ENCODE measurements around the gene OBSL1.

- TF ChIP-seq SIN3A (IDR thresholded peaks at IDR 0.05; ENCODE audit: borderline replicate concordance, insufficient read depth, low read depth, low read length), result no peak
- TF ChIP-seq POLR2AphosphoS5 (IDR thresholded peaks at IDR 0.05; ENCODE audit: low read depth, low read length), result no peak
- no peak for TF ChIP-seq CTCF (IDR thresholded peaks at IDR 0.05)
These were observed 12.0 kb downstream of the OBSL1 start for GRCh38 chr2:219559156-219559915.

All from Panc1 (cell line).